Kidney epithelial cell (primary cell): ENCODE results near the gene ASB2. TPM values are rescaled to one million over a fixed set of nuclear protein-coding genes. Genes with fewer than 3 reads are reported as not detected.

Experiments used
- DNase-seq: peaks from one replicate; pipeline ENCODE4 v3.0.0-alpha.2; 2010; ENCODE audit warnings: low read depth
- H3K27me3 ChIP-seq: 2 replicates; pipeline ENCODE4 v1.6.0; 2011; ENCODE audit warnings: low read length; ENCODE audit not compliant: control insufficient read depth, insufficient read depth
- H3K36me3 ChIP-seq: 2 replicates; pipeline ENCODE4 v1.5.1; 2011; ENCODE audit warnings: low read length; ENCODE audit not compliant: control insufficient read depth, insufficient read depth
- H3K4me3 ChIP-seq: 2 replicates; pipeline ENCODE4 v1.5.1; 2011; ENCODE audit warnings: low read depth, mild to moderate bottlenecking, control low read depth, low read length
- CTCF ChIP-seq: IDR thresholded peaks from 2 replicates; pipeline ENCODE4 v1.5.1; 2011; ENCODE audit warnings: mild to moderate bottlenecking, moderate library complexity, low read length, control low read depth, inconsistent platforms; ENCODE audit not compliant: insufficient read depth, poor library complexity, severe bottlenecking
- total RNA-seq: library from RNA; depleted of rRNA; stranded (reverse); fragments of >200 nt; gene quantifications from 2 replicates; pipeline ENCODE4 v1.2.3, GENCODE V29; 2015

Gene ASB2
- total RNA-seq, 1 donor from 2014 or later, result 7.4 TPM

GRCh38 chr14:93915800-93916199, 60.6 kb downstream of the ASB2 start:
- Histone ChIP-seq H3K27me3 (no peaks in the 10 kb centered on the region), H3K4me3 (no peak overlapping the region), H3K36me3 (no peaks in the 10 kb centered on the region)
- no peak for DNase-seq
- no peak for TF ChIP-seq CTCF

GRCh38 chr14:93915070-93915705, 61.2 kb downstream of the ASB2 start:
- Histone ChIP-seq H3K27me3 (no peaks in the 10 kb centered on the region), H3K4me3 (no peak overlapping the region), H3K36me3 (no peaks in the 10 kb centered on the region)
- DNase-seq, result no peak
- no peak for TF ChIP-seq CTCF

- Histone ChIP-seq H3K36me3 (no peaks in the 10 kb centered on the region), H3K4me3 (no peak overlapping the region), H3K27me3 (no peaks in the 10 kb centered on the region)
- no peak for TF ChIP-seq CTCF
- DNase-seq, result no peak
These were observed 62.1 kb downstream of the ASB2 start for GRCh38 chr14:93914278-93914677.

GRCh38 chr14:93912782-93913181, 63.6 kb downstream of the ASB2 start:
- Histone ChIP-seq H3K36me3 (no peaks in the 10 kb centered on the region), H3K4me3 (no peak overlapping the region), H3K27me3 (no peaks in the 10 kb centered on the region)
- TF ChIP-seq CTCF, result no peak
- no peak for DNase-seq

- DNase-seq, result no peak
- Histone ChIP-seq H3K27me3 (no peaks in the 10 kb centered on the region), H3K4me3 (no peak overlapping the region), H3K36me3 (no peaks in the 10 kb centered on the region)
- TF ChIP-seq CTCF, result no peak
These were observed 64.3 kb downstream of the ASB2 start for GRCh38 chr14:93911975-93912615.
